ENCODE results near the gene HOXD11. TPM values are rescaled to one million over a fixed set of nuclear protein-coding genes. Genes with fewer than 3 reads are reported as not detected.

Gene HOXD11
- total and polyA plus RNA-seq, 2 of the 13 experiments (the other 11 are each of a cell fraction or from before 2014, with no cell fraction given): not detected

DNA sequence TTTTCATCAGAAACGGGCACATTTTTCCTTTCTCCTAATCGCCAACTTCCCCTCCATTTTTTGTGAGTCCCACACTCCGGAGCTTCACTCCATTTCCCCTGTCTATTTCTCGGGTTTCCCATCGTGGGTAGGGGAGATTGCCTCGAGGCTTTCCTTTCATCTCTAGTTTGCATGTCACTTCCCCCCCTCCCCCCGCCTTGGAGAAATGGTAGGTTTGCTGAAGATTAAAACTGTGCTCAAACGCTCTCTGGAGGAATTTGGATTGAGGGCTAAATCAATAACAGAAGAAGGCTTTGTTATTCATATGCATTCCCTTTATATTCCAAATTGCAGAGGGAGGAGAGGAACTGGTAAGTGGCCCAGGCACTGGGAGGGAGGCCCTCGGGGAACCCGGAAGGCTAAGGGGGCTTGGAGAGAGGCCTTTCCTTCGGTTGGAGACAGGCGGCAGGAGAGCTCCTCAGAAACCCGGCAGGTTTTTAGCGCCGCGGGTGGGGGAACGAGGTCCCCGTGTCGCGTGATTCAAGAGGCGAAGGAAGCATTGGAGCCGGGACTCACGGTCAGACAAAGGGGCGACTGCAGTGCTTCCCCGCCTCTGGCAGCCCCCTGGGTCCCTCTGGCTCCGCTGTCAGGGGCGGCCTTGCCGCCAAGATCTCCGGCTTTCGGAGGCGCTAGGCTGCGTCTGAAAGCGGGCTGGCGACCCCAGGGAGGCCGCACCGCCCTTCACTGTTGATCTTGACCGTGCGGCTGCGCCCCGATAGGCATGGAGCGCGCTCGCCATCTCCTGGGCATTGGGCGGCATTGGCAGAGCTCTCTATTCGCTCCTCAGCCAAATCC lies 9.9 kb upstream of the HOXD11 start (continued):
- TF ChIP-seq, protein P1, sequence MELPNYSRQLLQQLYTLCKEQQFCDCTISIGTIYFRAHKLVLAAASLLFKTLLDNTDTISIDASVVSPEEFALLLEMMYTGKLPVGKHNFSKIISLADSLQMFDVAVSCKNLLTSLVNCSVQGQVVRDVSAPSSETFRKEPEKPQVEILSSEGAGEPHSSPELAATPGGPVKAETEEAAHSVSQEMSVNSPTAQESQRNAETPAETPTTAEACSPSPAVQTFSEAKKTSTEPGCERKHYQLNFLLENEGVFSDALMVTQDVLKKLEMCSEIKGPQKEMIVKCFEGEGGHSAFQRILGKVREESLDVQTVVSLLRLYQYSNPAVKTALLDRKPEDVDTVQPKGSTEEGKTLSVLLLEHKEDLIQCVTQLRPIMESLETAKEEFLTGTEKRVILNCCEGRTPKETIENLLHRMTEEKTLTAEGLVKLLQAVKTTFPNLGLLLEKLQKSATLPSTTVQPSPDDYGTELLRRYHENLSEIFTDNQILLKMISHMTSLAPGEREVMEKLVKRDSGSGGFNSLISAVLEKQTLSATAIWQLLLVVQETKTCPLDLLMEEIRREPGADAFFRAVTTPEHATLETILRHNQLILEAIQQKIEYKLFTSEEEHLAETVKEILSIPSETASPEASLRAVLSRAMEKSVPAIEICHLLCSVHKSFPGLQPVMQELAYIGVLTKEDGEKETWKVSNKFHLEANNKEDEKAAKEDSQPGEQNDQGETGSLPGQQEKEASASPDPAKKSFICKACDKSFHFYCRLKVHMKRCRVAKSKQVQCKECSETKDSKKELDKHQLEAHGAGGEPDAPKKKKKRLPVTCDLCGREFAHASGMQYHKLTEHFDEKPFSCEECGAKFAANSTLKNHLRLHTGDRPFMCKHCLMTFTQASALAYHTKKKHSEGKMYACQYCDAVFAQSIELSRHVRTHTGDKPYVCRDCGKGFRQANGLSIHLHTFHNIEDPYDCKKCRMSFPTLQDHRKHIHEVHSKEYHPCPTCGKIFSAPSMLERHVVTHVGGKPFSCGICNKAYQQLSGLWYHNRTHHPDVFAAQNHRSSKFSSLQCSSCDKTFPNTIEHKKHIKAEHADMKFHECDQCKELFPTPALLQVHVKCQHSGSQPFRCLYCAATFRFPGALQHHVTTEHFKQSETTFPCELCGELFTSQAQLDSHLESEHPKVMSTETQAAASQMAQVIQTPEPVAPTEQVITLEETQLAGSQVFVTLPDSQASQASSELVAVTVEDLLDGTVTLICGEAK (IDR thresholded peaks at IDR 0.05): no peak
- TF ChIP-seq, protein P1 (CRISPR knock-in tag; IDR thresholded peaks at IDR 0.05): peak; percentile 63; the same call in 1 of the 2 replicates
- TF ChIP-seq, protein P2, sequence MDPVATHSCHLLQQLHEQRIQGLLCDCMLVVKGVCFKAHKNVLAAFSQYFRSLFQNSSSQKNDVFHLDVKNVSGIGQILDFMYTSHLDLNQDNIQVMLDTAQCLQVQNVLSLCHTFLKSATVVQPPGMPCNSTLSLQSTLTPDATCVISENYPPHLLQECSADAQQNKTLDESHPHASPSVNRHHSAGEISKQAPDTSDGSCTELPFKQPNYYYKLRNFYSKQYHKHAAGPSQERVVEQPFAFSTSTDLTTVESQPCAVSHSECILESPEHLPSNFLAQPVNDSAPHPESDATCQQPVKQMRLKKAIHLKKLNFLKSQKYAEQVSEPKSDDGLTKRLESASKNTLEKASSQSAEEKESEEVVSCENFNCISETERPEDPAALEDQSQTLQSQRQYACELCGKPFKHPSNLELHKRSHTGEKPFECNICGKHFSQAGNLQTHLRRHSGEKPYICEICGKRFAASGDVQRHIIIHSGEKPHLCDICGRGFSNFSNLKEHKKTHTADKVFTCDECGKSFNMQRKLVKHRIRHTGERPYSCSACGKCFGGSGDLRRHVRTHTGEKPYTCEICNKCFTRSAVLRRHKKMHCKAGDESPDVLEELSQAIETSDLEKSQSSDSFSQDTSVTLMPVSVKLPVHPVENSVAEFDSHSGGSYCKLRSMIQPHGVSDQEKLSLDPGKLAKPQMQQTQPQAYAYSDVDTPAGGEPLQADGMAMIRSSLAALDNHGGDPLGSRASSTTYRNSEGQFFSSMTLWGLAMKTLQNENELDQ (CRISPR knock-in tag; IDR thresholded peaks at IDR 0.05; ENCODE audit: borderline replicate concordance): peak; percentile 66; the same call in 1 of the 2 replicates
- TF ChIP-seq TFAP4 (IDR thresholded peaks at IDR 0.05; ENCODE audit: borderline replicate concordance, low read depth) (no peak), FOXK2 (IDR thresholded peaks at IDR 0.05) (no peak), EZH2 (conservative IDR thresholded peaks at IDR 0.05; ENCODE audit: low read depth, low read length) (no peak), ZNF615 (CRISPR knock-in tag; IDR thresholded peaks at IDR 0.05; ENCODE audit: borderline replicate concordance) (no peak), DMTF1 (CRISPR knock-in tag; IDR thresholded peaks at IDR 0.05) (no peak), CAMTA2 (CRISPR knock-in tag; IDR thresholded peaks at IDR 0.05; ENCODE audit: borderline replicate concordance) (no peak), KDM6A (CRISPR knock-in tag; IDR thresholded peaks at IDR 0.05; ENCODE audit: low read depth) (no peak), TEAD3 (CRISPR knock-in tag; optimal IDR thresholded peaks at IDR 0.05; ENCODE audit: borderline replicate concordance) (peak; percentile 49), HOMEZ (CRISPR knock-in tag; IDR thresholded peaks at IDR 0.05; ENCODE audit: low read depth) (no peak)
